Ectodermal cell (in vitro differentiated cells): ENCODE data around the gene GABPA.
"Not testable (repeated sequence)": the region's sequence is repeated elsewhere in the genome, so short reads cannot be mapped to it uniquely, and the experiment has no call there.

Experiments used
- H3K27ac ChIP-seq: 2 replicates; pipeline ENCODE4 v1.7.0; 2013; ENCODE audit warnings: mild to moderate bottlenecking, low read depth, low read length; ENCODE audit not compliant: insufficient read depth, poor library complexity, severe bottlenecking
- H3K27me3 ChIP-seq: 2 replicates; pipeline ENCODE4 v1.7.0; 2013; ENCODE audit warnings: mild to moderate bottlenecking, low read length; ENCODE audit not compliant: insufficient read depth, control insufficient read depth, poor library complexity, severe bottlenecking
- H3K36me3 ChIP-seq: one replicate; pipeline ENCODE4 v1.7.0; 2013; ENCODE audit warnings: low read length; ENCODE audit not compliant: control insufficient read depth, insufficient read depth
- H3K4me1 ChIP-seq: one replicate; pipeline ENCODE4 v1.7.0; 2013; ENCODE audit warnings: low read length; ENCODE audit not compliant: control insufficient read depth, insufficient read depth
- H3K4me3 ChIP-seq: 2 replicates; pipeline ENCODE4 v1.7.0; 2013; ENCODE audit warnings: low read depth, low read length, control low read depth; ENCODE audit not compliant: insufficient read depth
- H3K9me3 ChIP-seq: 2 replicates; pipeline ENCODE4 v1.7.0; 2013; ENCODE audit warnings: mild to moderate bottlenecking, low read length, moderate library complexity; ENCODE audit not compliant: control insufficient read depth
- WGBS, 2 experiments: methylation state at CpG; one replicate each; pipeline ENCODE4 v1.1.7; 2013; ENCODE audit warnings: missing lambda C conversion rate in 2 of 2; 5-methylcytosine and 5-hydroxymethylcytosine counted together

The GABPA gene

GRCh38 chr21:25760677-25761076 lies 25.9 kb downstream of the GABPA start:
- WGBS, 2 experiments, result 100% methylated on average over 1 of the region's 1 CpG; no CpG with 5 or more reads in 1 of the 2 experiments
- peaks cover 16% of the 10 kb centered on the region for H3K36me3 ChIP-seq

GRCh38 chr21:25764065-25764464 lies 29.3 kb downstream of the GABPA start:
- Histone ChIP-seq H3K27ac (no peak overlapping the region), H3K27me3 (no peaks in the 10 kb centered on the region), H3K36me3 (peaks cover 14% of the 10 kb centered on the region), H3K4me1 (no peaks in the 10 kb centered on the region), H3K4me3 (no peak overlapping the region), H3K9me3 (no peaks in the 10 kb centered on the region)
- WGBS, 2 experiments, result 100% methylated on average over 1 of the region's 3 CpGs; no CpG with 5 or more reads in 1 of the 2 experiments

More at GRCh38 chr21:25760677-25761076, 25.9 kb downstream of the GABPA start:
- no peak overlapping the region for H3K4me3 ChIP-seq
- no peaks in the 10 kb centered on the region for H3K9me3 ChIP-seq
- H3K27me3 ChIP-seq, result no peaks in the 10 kb centered on the region
- H3K4me1 ChIP-seq, result no peaks in the 10 kb centered on the region
- H3K27ac ChIP-seq, result no peak overlapping the region

- Histone ChIP-seq H3K27me3 (no peaks in the 10 kb centered on the region), H3K4me1 (no peaks in the 10 kb centered on the region), H3K9me3 (no peaks in the 10 kb centered on the region), H3K4me3 (no peak overlapping the region), H3K27ac (no peak overlapping the region), H3K36me3 (peaks cover 3% of the 10 kb centered on the region)
- WGBS, 2 experiments, result 94% methylated on average over 3 of the region's 3 CpGs
Observed at GRCh38 chr21:25767921-25768320, 33.1 kb downstream of the GABPA start.

GRCh38 chr21:25772686-25773085 lies 37.9 kb downstream of the GABPA start:
- Histone ChIP-seq H3K9me3 (no peaks in the 10 kb centered on the region), H3K4me1 (no peaks in the 10 kb centered on the region), H3K36me3 (no peaks in the 10 kb centered on the region), H3K27me3 (no peaks in the 10 kb centered on the region), H3K4me3 (no peak overlapping the region), H3K27ac (no peak overlapping the region)
- 92% methylated on average over 2 of the region's 2 CpGs for WGBS, 2 experiments

- H3K4me1 ChIP-seq, result no peaks in the 10 kb centered on the region
- no peak overlapping the region for H3K4me3 ChIP-seq
- 91 to 97% methylated on average over 2 to 4 of the region's 4 CpGs for WGBS, 2 experiments
- H3K36me3 ChIP-seq, result no peaks in the 10 kb centered on the region
- no peak overlapping the region for H3K27ac ChIP-seq
- H3K9me3 ChIP-seq, result no peaks in the 10 kb centered on the region
- no peaks in the 10 kb centered on the region for H3K27me3 ChIP-seq
Observed at GRCh38 chr21:25776440-25776839, 41.7 kb downstream of the GABPA start.

- H3K27me3 ChIP-seq, H3K27ac ChIP-seq, H3K36me3 ChIP-seq, H3K4me1 ChIP-seq, H3K4me3 ChIP-seq, H3K9me3 ChIP-seq: not testable (repeated sequence)
- 96 to 97% methylated on average over 52 of the region's 52 CpGs for WGBS, 2 experiments
Observed at GRCh38 chr21:25778126-25778875, 43.5 kb downstream of the GABPA start.

GRCh38 chr21:25788677-25789076 lies 53.9 kb downstream of the GABPA start:
- no peaks in the 10 kb centered on the region for H3K27me3 ChIP-seq
- H3K4me1 ChIP-seq, result no peaks in the 10 kb centered on the region
- WGBS, 2 experiments, result 84 to 87% methylated on average over 6 of the region's 6 CpGs
- no peak overlapping the region for H3K4me3 ChIP-seq
- no peak overlapping the region for H3K27ac ChIP-seq
- no peaks in the 10 kb centered on the region for H3K36me3 ChIP-seq
- no peaks in the 10 kb centered on the region for H3K9me3 ChIP-seq

GRCh38 chr21:25790122-25790877 lies 55.5 kb downstream of the GABPA start:
- Histone ChIP-seq H3K4me3 (no peak overlapping the region), H3K9me3 (no peaks in the 10 kb centered on the region), H3K36me3 (no peaks in the 10 kb centered on the region), H3K27me3 (no peaks in the 10 kb centered on the region), H3K4me1 (no peaks in the 10 kb centered on the region), H3K27ac (no peak overlapping the region)
- 77 to 80% methylated on average over 7 of the region's 7 CpGs for WGBS, 2 experiments

GRCh38 chr21:25790878-25791204 lies 56.1 kb downstream of the GABPA start:
- no peak overlapping the region for H3K4me3 ChIP-seq
- no peaks in the 10 kb centered on the region for H3K4me1 ChIP-seq
- H3K36me3 ChIP-seq, result no peaks in the 10 kb centered on the region

GRCh38 chr21:25791319-25791718 lies 56.5 kb downstream of the GABPA start:
- no peaks in the 10 kb centered on the region for H3K4me1 ChIP-seq
- no peaks in the 10 kb centered on the region for H3K9me3 ChIP-seq
- no peak overlapping the region for H3K4me3 ChIP-seq
- WGBS, 2 experiments, result 88 to 100% methylated on average over 1 of the region's 1 CpG
- no peaks in the 10 kb centered on the region for H3K36me3 ChIP-seq
- H3K27ac ChIP-seq, result no peak overlapping the region
- H3K27me3 ChIP-seq, result no peaks in the 10 kb centered on the region

More at GRCh38 chr21:25790878-25791204, 56.1 kb downstream of the GABPA start:
- Histone ChIP-seq H3K27me3 (no peaks in the 10 kb centered on the region), H3K27ac (no peak overlapping the region), H3K9me3 (no peaks in the 10 kb centered on the region)
